GM21723 (cell line): Measurements from ENCODE around the gene OR2A42.
"Not testable (repeated sequence)": the region's sequence is repeated elsewhere in the genome, so short reads cannot be mapped to it uniquely, and the experiment has no call there.

Experiments used
- ATAC-seq: cut with Tn5 transposase; IDR thresholded peaks from one replicate; pipeline ENCODE4 v1.9.1; 2021; ENCODE audit warnings: mild to moderate bottlenecking, moderate library complexity; ENCODE audit not compliant: unreplicated experiment

Gene OR2A42

DNA sequence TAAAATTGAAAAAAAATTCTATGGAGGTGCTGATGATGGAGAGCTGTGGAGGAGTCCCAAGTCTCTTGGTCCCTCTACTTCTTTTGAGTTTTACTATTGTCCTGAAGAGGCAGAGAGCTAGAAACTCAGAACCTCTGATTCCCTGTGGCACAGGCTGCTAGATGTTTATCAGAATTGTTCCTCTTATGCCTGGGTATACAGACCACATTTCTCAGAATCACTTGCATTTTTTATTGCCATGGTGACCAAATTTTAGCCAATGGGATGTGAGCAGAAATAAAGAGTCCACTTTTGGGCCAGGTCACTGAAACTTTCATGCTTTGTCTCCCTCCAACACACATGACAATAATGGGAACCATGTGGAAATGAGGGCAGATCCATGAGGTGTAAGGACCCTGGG, 15.7 kb downstream of the OR2A42 start:
- ATAC-seq = not testable (repeated sequence)

DNA sequence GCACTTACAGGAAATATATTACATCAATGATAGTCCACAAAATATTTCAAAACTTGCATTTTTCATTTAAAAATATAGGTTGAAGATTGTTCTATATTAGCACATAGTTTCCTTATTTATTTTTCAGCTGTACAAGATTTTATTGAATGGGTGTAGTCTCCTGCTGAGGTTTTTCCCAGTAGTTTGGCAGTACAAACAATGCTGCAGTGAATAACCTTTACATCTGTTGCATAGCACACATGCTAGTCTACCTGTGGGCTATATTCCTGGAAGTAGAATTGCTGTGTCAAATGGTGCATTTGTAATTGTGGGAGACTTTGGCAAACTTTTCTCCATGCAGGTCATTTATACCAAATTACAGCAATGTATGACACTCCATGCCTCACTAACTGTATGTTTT, 18.9 kb downstream of the OR2A42 start:
- not testable (repeated sequence) for ATAC-seq

DNA sequence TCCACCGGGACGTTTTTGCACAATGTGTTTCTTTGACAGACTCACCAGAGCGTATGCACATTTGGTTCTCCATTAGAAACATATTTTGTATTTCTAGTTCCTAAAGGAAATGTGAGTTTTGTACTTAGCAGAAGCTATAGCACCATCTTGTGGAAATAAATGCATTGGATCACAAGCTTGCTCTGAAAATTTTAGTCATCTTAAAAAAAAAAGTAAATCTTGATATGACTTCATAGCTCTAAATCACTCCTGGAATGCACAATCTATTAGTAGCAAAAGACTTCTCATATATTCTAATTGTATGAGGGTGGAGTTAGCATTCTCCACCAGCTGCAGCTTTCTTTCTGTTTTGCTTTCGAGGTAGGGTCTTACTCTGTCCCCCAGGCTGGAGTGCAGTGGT, 20.3 kb downstream of the OR2A42 start:
- not testable (repeated sequence) for ATAC-seq

DNA sequence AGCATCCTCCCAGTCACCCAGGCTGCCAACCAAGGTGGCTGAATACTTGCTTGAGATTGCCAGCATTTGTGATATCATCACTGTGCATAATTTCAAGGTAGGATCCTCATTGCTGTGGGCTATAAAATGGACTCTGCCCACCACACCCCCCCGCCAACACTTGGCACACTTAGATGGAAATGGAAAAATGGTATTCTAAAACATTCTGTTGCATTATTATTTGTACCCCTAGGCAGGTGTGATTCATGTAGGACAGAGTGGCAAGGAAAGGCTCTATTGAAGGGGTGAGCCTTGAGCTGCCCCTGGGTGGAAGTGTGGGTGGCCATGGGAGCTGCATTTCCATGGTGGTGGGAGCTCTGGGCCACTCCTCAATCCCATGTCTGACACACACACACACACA, 20.8 kb downstream of the OR2A42 start:
- ATAC-seq = not testable (repeated sequence)

DNA sequence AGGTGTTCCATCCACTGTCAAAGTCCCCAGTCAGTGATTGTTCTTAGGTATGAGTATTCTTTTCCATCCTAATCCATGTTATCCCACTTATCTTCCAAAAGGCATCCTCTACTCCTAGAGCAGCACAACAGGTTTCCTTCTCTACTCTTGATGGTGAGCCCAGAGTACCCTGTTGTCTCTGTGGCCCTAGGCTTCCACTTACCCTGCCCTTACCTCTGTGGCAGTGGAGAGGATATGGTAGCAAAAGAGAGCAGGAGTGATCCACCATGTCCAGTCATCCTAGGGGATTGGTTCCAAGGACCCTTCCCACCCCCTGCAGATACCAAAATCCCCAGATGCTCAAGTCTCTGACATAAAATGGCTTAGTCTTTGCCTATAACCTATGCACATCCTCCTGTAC, 22.2 kb downstream of the OR2A42 start:
- ATAC-seq = not testable (repeated sequence)

GRCh38 chr7:144205306-144205705, 34.1 kb downstream of the OR2A42 start:
- ATAC-seq = not testable (repeated sequence)

- not testable (repeated sequence) for ATAC-seq
Measured at GRCh38 chr7:144203086-144203485, 36.3 kb downstream of the OR2A42 start.

GRCh38 chr7:144201978-144202377, 37.4 kb downstream of the OR2A42 start:
- not testable (repeated sequence) for ATAC-seq

GRCh38 chr7:144198934-144199333, 40.5 kb downstream of the OR2A42 start:
- not testable (repeated sequence) for ATAC-seq

DNA sequence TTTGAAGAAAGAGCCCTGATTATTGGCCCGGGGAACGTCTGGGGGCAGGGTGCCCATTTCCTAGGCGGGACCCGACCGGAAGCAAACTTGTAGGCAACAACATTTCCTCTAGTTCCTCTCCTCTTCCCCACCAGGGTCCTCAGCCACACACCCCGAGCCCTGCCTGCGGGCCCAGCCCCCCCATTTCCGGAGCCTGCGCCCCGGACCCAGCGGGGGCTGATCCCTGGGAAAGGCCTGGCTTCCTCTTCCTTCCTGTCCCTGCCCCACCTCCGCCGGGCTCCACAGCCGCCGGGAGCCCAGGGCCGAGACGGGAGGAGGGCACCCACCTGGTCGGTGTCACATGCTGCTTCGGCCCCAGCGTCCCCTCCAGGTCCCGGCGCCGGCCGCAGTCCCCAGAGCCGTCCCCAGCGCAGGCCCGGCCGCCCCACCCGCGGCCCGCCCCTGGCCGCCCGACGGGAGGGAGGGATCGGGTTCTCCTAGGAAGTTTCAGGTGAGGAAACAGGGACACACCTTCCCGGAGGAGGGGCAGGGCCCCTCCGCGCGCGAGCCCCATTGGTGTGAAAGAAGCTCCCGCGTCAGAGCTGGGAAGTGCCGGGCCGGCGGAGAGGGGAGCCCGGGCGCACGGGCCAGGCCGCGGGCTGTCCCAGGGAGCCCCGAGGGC, 44.1 kb downstream of the OR2A42 start, which contains the start of gene ARHGEF35:
Gene ARHGEF35 (minus strand): TSS at position 622 of the 661 bp plus-strand sequence. CDS start 7,450 bp downstream, outside the sequence.
- ATAC-seq = peak; percentile 77

GRCh38 chr7:144194453-144194852, 45.0 kb downstream of the OR2A42 start:
- ATAC-seq = not testable (repeated sequence)

DNA sequence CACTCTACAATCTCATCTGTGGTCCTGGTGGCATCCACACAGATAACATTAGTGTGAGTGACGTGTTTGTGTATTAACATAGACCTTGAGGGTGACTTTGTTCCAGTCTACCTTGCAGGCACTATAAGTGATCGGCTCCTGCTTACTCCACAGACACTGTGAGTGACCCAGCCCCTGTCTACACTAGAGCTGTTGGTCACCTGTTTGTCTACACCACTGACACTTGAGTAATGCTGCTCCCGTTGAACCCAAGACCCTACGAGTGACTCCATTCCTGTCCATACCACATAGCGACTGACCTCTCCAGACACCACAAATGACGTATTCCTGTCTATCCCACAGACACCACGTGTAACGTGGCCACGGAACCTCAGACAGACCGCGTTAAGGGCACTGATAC, 45.6 kb downstream of the OR2A42 start:
- not testable (repeated sequence) for ATAC-seq

- ATAC-seq = not testable (repeated sequence)
Measured at GRCh38 chr7:144188578-144189171, 50.7 kb downstream of the OR2A42 start.

- ATAC-seq = not testable (repeated sequence)
Measured at GRCh38 chr7:144187848-144188247, 51.6 kb downstream of the OR2A42 start.

DNA sequence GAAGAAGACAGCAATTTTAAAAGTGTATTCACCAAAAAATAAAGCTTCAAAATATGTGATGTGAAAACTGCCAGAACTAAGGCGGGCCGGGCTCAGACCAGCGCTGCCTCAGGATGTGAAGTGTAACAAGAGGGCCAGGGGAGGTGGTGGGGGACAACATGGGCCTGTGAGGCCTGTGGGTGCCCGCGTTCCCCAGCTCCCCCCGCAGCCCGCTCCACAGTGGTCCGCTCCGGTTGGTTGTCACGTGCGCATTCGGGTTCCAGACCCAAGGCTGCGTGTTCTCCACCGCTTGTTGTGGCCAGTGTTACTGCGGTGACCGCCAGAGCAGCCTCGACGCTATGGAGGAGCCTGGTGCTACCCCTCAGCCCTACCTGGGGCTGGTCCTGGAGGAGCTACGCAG, 56.2 kb downstream of the OR2A42 start, which contains the start of gene CTAGE4:
Gene CTAGE4 (plus strand): TSS at position 301 of the 400 bp plus-strand sequence. CDS start 38 bp downstream, at position 339.
- ATAC-seq = not testable (repeated sequence)

DNA sequence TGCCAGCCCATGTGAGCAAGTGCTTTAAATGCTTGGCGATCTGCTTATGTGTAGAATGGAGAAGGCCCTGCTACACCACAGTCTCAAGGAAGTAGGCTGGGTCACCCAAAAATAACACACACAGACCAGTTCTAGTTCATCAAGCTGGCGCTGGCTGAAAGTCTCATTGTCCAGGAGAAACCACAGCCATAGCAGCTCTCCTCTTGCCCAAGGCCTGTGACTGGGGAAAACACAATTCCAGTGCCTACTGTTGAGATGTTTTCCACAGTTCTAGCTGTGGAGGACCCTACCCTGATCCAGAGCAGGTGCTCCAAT, 60.3 kb downstream of the OR2A42 start:
- peak; percentile 46 for ATAC-seq

DNA sequence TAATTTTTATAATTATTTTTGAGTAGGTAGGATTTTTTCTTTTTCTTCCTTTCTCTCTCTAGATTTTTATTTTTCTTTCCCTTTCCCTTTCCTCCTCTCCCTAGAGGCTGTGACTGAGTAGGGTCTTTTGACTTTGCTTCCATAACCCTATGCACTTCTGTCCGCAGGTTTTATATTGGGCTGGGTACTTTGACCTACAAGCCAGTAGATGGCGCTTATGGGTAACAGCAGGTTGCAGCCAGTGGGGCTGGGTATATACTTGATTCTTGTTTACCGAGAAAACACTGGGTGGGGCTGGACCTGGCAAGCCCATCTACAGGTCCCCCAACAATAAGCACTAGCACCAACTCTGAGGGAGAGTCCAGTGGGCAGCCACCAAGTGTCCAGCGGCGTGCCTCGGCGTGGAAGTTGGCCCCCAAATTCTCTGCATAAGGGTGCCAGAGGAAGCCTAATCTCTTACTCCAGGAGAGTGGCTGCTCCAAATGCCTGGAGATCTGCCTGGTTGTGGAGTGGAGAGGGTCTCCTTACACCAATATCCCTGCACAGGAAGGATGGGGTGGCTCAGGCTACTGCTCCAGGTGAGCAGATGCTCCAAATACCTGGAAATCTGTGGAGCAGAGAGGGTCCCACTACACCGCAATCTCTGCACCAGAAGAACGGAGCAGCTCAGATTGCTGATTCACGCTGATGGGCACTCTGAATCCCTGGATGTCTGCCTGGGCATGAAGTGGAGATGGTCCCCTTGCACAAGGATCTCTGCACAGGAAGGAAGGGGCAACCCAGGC, 60.8 kb downstream of the OR2A42 start:
- ATAC-seq = peak; percentile 98
